H1 (cell line): ENCODE results near the gene HIGD2A. TPM values are rescaled to one million over a fixed set of nuclear protein-coding genes. Genes with fewer than 3 reads are reported as not detected.

Experiments used
- CTCF ChIA-PET: fragments of 300-600 bp; sonication (Branson Sonifier 250); formaldehyde crosslinking; loops from one replicate; lab custom pipeline; 2021; ENCODE audit not compliant: partially characterized antibody; lab: Charles Lee
- POLR2A ChIA-PET: fragments of 300-600 bp; sonication (Branson Sonifier 250); formaldehyde crosslinking; loops from one replicate; lab custom pipeline; 2021; ENCODE audit warnings: inconsistent platforms; ENCODE audit not compliant: partially characterized antibody; lab: Charles Lee
- DNase-seq, 2 experiments: peaks; one replicate each; pipeline versions ENCODE4 v3.0.0 to v3.0.0-alpha.2; 2010 to 2022; ENCODE audit warnings: low spot score in 2 of 2, low read depth in 1 of 2, mixed read lengths in 1 of 2
- FAIRE-seq: peaks from 2 replicates; lab custom pipeline; 2011; peaks lifted over from hg19 to GRCh38; lab: Jason Lieb, UNC
- H2AFZ ChIP-seq: 2 replicates; pipeline ENCODE4 v1.8.1; 2012; ENCODE audit warnings: low read length, inconsistent platforms
- H2AK5ac ChIP-seq: 2 replicates; pipeline ENCODE4 v1.6.1; 2013; ENCODE audit warnings: low read depth, low read length
- H2BK120ac ChIP-seq: replicated peaks from 2 replicates; pipeline ENCODE3; 2013; ENCODE audit warnings: low read depth, low read length, inconsistent platforms
- H2BK12ac ChIP-seq: 2 replicates; pipeline ENCODE4 v1.6.1; 2013; ENCODE audit warnings: low read depth, low read length
- H2BK15ac ChIP-seq: 2 replicates; pipeline ENCODE4 v1.6.1; 2013; ENCODE audit warnings: low read length
- H2BK20ac ChIP-seq: 2 replicates; pipeline ENCODE4 v1.6.1; 2013; ENCODE audit warnings: low read length
- H2BK5ac ChIP-seq: 2 replicates; pipeline ENCODE4 v1.6.1; 2013; ENCODE audit warnings: low read depth, low read length
- H3K14ac ChIP-seq: 2 replicates; pipeline ENCODE4 v1.6.1; 2013; ENCODE audit warnings: inconsistent platforms; ENCODE audit not compliant: insufficient read length
- H3K18ac ChIP-seq: 2 replicates; pipeline ENCODE4 v1.6.1; 2013; ENCODE audit warnings: low read length; ENCODE audit errors: extremely low read depth
- H3K23ac ChIP-seq: 2 replicates; pipeline ENCODE4 v1.6.1; 2013; ENCODE audit warnings: inconsistent platforms; ENCODE audit not compliant: insufficient read length
- H3K23me2 ChIP-seq: 2 replicates; pipeline ENCODE4 v1.6.1; 2013; ENCODE audit warnings: low read depth, low read length
- H3K27ac ChIP-seq: 2 replicates; pipeline ENCODE4 v1.6.1; 2011; ENCODE audit warnings: low read depth, low read length, inconsistent platforms
- H3K27me3 ChIP-seq, 4 experiments: replicated peaks in 1 of 4; 1 replicate in 1 of 4; 2 replicates in 3 of 4; pipeline versions ENCODE4 v1.6.1 to v1.8.1; 2011 to 2013; ENCODE audit warnings: low read length in 3 of 4, mild to moderate bottlenecking in 3 of 4, inconsistent platforms in 2 of 4, mixed read lengths in 2 of 4, moderate library complexity in 1 of 4; ENCODE audit not compliant: control insufficient read depth in 3 of 4, insufficient read depth in 3 of 4; ENCODE audit errors: extremely low read depth in 1 of 4
- H3K36me3 ChIP-seq, 4 experiments: 2 replicates each; pipeline versions ENCODE4 v1.6.1 to v1.8.1; 2011 to 2013; ENCODE audit warnings: mild to moderate bottlenecking in 4 of 4, low read length in 3 of 4, moderate library complexity in 2 of 4, control low read depth in 1 of 4, inconsistent platforms in 1 of 4; ENCODE audit not compliant: insufficient read depth in 4 of 4, control insufficient read depth in 2 of 4
- H3K4ac ChIP-seq: replicated peaks from 2 replicates; pipeline ENCODE3; 2013; ENCODE audit warnings: low read length, low read depth, mixed read lengths, inconsistent platforms; ENCODE audit not compliant: insufficient read length
- H3K4me1 ChIP-seq, 4 experiments: replicated peaks in 1 of 4; 1 replicate in 1 of 4; 2 replicates in 3 of 4; pipeline versions ENCODE4 v1.6.1 to v1.8.1; 2011 to 2013; ENCODE audit warnings: low read length in 3 of 4, inconsistent platforms in 2 of 4, mixed read lengths in 1 of 4; ENCODE audit not compliant: insufficient read depth in 4 of 4, control insufficient read depth in 3 of 4
- H3K4me2 ChIP-seq, 2 experiments: 2 replicates each; pipeline versions ENCODE4 v1.6.1 to v1.8.1; 2011 to 2013; ENCODE audit warnings: low read depth in 2 of 2, low read length in 2 of 2, control low read depth in 1 of 2, inconsistent platforms in 1 of 2, mild to moderate bottlenecking in 1 of 2; ENCODE audit not compliant: insufficient read depth in 1 of 2
- H3K4me3 ChIP-seq, 4 experiments: fragments of 200-600, 300-600 bp in 1 of 4; sonication (generic), shearing (Covaris generic), sonication (Bioruptor Twin) in 1 of 4; 2 replicates each; pipeline versions ENCODE4 v1.5.1 to v1.8.1; 2011 to 2016; ENCODE audit warnings: low read length in 4 of 4, low read depth in 3 of 4, control low read depth in 2 of 4, inconsistent platforms in 2 of 4, mild to moderate bottlenecking in 2 of 4, mixed read lengths in 1 of 4, moderate library complexity in 1 of 4; ENCODE audit not compliant: insufficient read depth in 2 of 4; ENCODE audit errors: extremely low read depth in 1 of 4
- H3K56ac ChIP-seq: replicated peaks from 2 replicates; pipeline ENCODE3; 2013; ENCODE audit warnings: low read depth, mild to moderate bottlenecking, mixed read lengths, low read length, inconsistent platforms; ENCODE audit not compliant: insufficient read length
- H3K79me1 ChIP-seq: 2 replicates; pipeline ENCODE4 v1.6.1; 2013; ENCODE audit warnings: low read depth, low read length, control low read depth
- H3K79me2 ChIP-seq, 2 experiments: 2 replicates each; pipeline versions ENCODE4 v1.6.1 to v1.8.1; 2012 to 2013; ENCODE audit warnings: low read length in 2 of 2, mild to moderate bottlenecking in 2 of 2, inconsistent platforms in 1 of 2; ENCODE audit not compliant: insufficient read depth in 2 of 2, control insufficient read depth in 1 of 2
- H3K9ac ChIP-seq, 4 experiments: replicated peaks in 1 of 4; 1 replicate in 1 of 4; 2 replicates in 3 of 4; pipeline versions ENCODE4 v1.6.1 to v1.8.1; 2011 to 2013; ENCODE audit warnings: low read depth in 3 of 4, low read length in 3 of 4, control low read depth in 2 of 4, mild to moderate bottlenecking in 2 of 4, moderate library complexity in 2 of 4, inconsistent platforms in 1 of 4; ENCODE audit errors: extremely low read depth in 1 of 4
- H3K9me3 ChIP-seq, 2 experiments: 2 replicates each; pipeline versions ENCODE4 v1.6.1 to v1.8.1; 2012 to 2013; ENCODE audit warnings: mild to moderate bottlenecking in 2 of 2, moderate library complexity in 2 of 2, control low read depth in 1 of 2, inconsistent platforms in 1 of 2, low read depth in 1 of 2, low read length in 1 of 2, mixed read lengths in 1 of 2; ENCODE audit not compliant: insufficient read depth in 2 of 2
- H4K20me1 ChIP-seq, 2 experiments: replicated peaks in 1 of 2; 2 replicates each; pipeline versions ENCODE3 to v1.8.1; 2011 to 2013; ENCODE audit warnings: inconsistent platforms in 2 of 2, low read length in 2 of 2, mild to moderate bottlenecking in 1 of 2; ENCODE audit not compliant: insufficient read depth in 2 of 2, control insufficient read depth in 1 of 2
- H4K5ac ChIP-seq: 2 replicates; pipeline ENCODE4 v1.6.1; 2013; ENCODE audit warnings: low read length, low read depth, mixed read lengths, inconsistent platforms; ENCODE audit not compliant: insufficient read length
- H4K8ac ChIP-seq: 2 replicates; pipeline ENCODE4 v1.8.0; 2013; ENCODE audit warnings: mild to moderate bottlenecking, moderate library complexity, low read length, inconsistent platforms; ENCODE audit not compliant: insufficient read depth; ENCODE audit errors: extremely low read depth
- H4K91ac ChIP-seq: replicated peaks from 2 replicates; pipeline ENCODE3; 2013; ENCODE audit warnings: low read length, mixed read lengths, inconsistent platforms; ENCODE audit not compliant: insufficient read length
- CEBPB ChIP-seq: IDR thresholded peaks from 2 replicates; pipeline ENCODE4 v1.6.1; 2012; ENCODE audit warnings: low read depth, low read length
- CHD2 ChIP-seq: IDR thresholded peaks from 2 replicates; pipeline ENCODE4 v1.6.1; 2012; ENCODE audit warnings: low read length, improper control_type of control experiment
- EGR1 ChIP-seq: IDR thresholded peaks from 2 replicates; pipeline ENCODE4 v1.6.1; 2011; ENCODE audit warnings: low read depth, low read length, borderline replicate concordance
- FOSL1 ChIP-seq: IDR thresholded peaks from 2 replicates; pipeline ENCODE4 v1.6.1; 2011; ENCODE audit warnings: mild to moderate bottlenecking, low read depth, low read length, moderate library complexity; ENCODE audit not compliant: insufficient read depth
- HDAC6 ChIP-seq: IDR thresholded peaks from one replicate; pipeline ENCODE4 v1.7.1; 2012; ENCODE audit warnings: low read depth, mild to moderate bottlenecking, inconsistent platforms, low read length, moderate library complexity
- NANOG ChIP-seq: IDR thresholded peaks from 2 replicates; pipeline ENCODE4 v1.6.1; 2011; ENCODE audit warnings: low read length, low read depth, mild to moderate bottlenecking, inconsistent platforms; ENCODE audit not compliant: insufficient read depth, poor library complexity, severe bottlenecking
- POLR2A ChIP-seq, 2 experiments: IDR thresholded peaks; 1 replicate in 1 of 2; 2 replicates in 1 of 2; pipeline ENCODE4 v1.6.1; 2011; ENCODE audit warnings: low read depth in 2 of 2, low read length in 2 of 2, mild to moderate bottlenecking in 2 of 2; ENCODE audit errors: control extremely low read depth in 1 of 2
- POU5F1 ChIP-seq: IDR thresholded peaks from 2 replicates; pipeline ENCODE4 v1.6.1; 2011; ENCODE audit warnings: low read depth, mild to moderate bottlenecking, low read length, moderate library complexity
- RNF2 ChIP-seq: fragments of 200-900, 300-1000 bp; sonication (generic); IDR thresholded peaks from 2 replicates; pipeline ENCODE4 v1.7.1; 2016; ENCODE audit warnings: borderline replicate concordance, low read depth, mild to moderate bottlenecking, antibody characterized with exemption, low read length; ENCODE audit not compliant: poor library complexity, severe bottlenecking; ENCODE audit errors: missing control alignments
- SIX5 ChIP-seq: IDR thresholded peaks from 2 replicates; pipeline ENCODE4 v1.6.1; 2011; ENCODE audit warnings: mild to moderate bottlenecking, low read depth, low read length
- TAF1 ChIP-seq: IDR thresholded peaks from 2 replicates; pipeline ENCODE4 v1.6.1; 2011; ENCODE audit warnings: mild to moderate bottlenecking, low read depth, low read length
- TBP ChIP-seq: IDR thresholded peaks from 2 replicates; pipeline ENCODE4 v1.6.1; 2011; ENCODE audit warnings: low read depth, low read length, improper control_type of control experiment
- TEAD4 ChIP-seq: IDR thresholded peaks from 2 replicates; pipeline ENCODE4 v1.6.1; 2012; ENCODE audit warnings: low read depth, low read length, inconsistent platforms, mixed read lengths
- WGBS, 2 experiments: shearing (Covaris generic) in 1 of 2; methylation state at CpG; one replicate each; pipeline versions ENCODE4 v1.1.6 to v1.1.7; 2013 to 2015; ENCODE audit warnings: low lambda C conversion rate in 2 of 2, mixed read lengths in 2 of 2, inconsistent platforms in 1 of 2, low coverage in 1 of 2, missing lambda C conversion rate in 1 of 2; ENCODE audit not compliant: insufficient replicate concordance in 2 of 2, insufficient coverage in 1 of 2, insufficient read length in 1 of 2; ENCODE audit errors: extremely low coverage in 1 of 2, missing lambda C conversion rate in 1 of 2; 5-methylcytosine and 5-hydroxymethylcytosine counted together
- polyA plus RNA-seq, 7 experiments: library from polyadenylated mRNA; depleted of rRNA in 3 of 7; stranded (reverse) in 5 of 7; unstranded in 2 of 7; fragments of >200 nt in 5 of 7; fragments of 200-250 nt in 2 of 7; gene quantifications; 1 replicate in 5 of 7; 2 replicates in 1 of 7; 4 replicates in 1 of 7; pipeline versions ENCODE4 v1.2.1 to v1.2.3, GENCODE V29; 2011 to 2013; ENCODE audit warnings: missing spikeins in 2 of 7, mixed read lengths in 2 of 7
- total RNA-seq: library from RNA; stranded (reverse); fragmentation: NEBNext Ultra II Directional; extraction: Animal tissue kit (Norgen Biotek cat#: 25700); gene quantifications from 2 replicates; pipeline ENCODE4 v1.2.1, GENCODE V29; 2021
- TF ChIP-seq, protein P1 (sequence below): IDR thresholded peaks from 2 replicates; pipeline ENCODE4 v1.6.1; 2012; ENCODE audit warnings: inconsistent platforms

Gene HIGD2A
- total and polyA plus RNA-seq, 2 of the 8 experiments (the other 6 are each of a cell fraction or from before 2014, with no cell fraction given) = 95.5 to 264 TPM

DNA sequence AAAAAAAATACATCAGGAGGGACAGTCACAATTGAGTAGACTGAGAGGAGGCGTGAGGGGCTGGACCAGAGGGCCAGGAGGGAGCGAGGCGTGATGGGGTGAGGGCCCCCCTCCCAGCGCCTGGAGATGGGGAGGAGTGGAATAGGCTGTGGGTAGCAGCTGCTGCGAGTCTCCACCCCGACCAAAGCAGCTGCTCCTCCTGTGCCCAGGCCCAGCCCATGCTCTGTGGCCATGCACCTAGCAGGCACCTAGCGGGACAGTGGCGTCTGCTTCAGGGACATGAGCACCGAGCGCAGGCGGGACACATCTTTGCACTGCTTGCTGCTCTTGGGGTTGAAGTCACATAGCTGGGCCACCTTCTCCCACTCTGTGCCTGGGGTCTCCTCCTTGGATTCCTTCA is 4.0 kb downstream of the HIGD2A start:
- 97% methylated on average over 11 of the region's 11 CpGs; no CpG with 5 or more reads in 1 of the 2 experiments for WGBS, 2 experiments
- Histone ChIP-seq H4K91ac (no peak overlapping the region), H3K79me2 (peaks cover 0 to 7% of the 10 kb centered on the region in 2 experiments; a peak in 3 of 4 replicates), H3K79me1 (peaks cover 3% of the 10 kb centered on the region; the same call in 1 of the 2 replicates), H3K27me3 (no peaks in the 10 kb centered on the region), H4K5ac (no peak overlapping the region), H3K18ac (no peak overlapping the region), H3K23me2 (peaks cover 7% of the 10 kb centered on the region; the same call in 1 of the 2 replicates), H3K36me3 (no peaks in the 10 kb centered on the region; a peak in 1 of 8 replicates), H2BK12ac (no peak overlapping the region), H3K4me2 (no peak overlapping the region), H3K9me3 (no peaks in the 10 kb centered on the region), H3K14ac (no peak overlapping the region), H2BK15ac (no peak overlapping the region), H3K56ac (no peak overlapping the region), H3K27ac (no peak overlapping the region), H2BK120ac (no peak overlapping the region), H3K4me1 (no peaks in the 10 kb centered on the region; a peak in 1 of 7 replicates), H2AFZ (no peak overlapping the region), H4K8ac (no peak overlapping the region; the same call in 1 of the 2 replicates), H3K4ac (no peak overlapping the region), H2BK20ac (no peak overlapping the region), H2AK5ac (no peak overlapping the region), H3K9ac (no peak overlapping the region), H3K23ac (no peak overlapping the region), H2BK5ac (no peak overlapping the region), H3K4me3 (no peak overlapping the region), H4K20me1 (peaks cover 0 to 1% of the 10 kb centered on the region in 2 experiments)
- ChIA-PET POLR2A (interaction anchor here (1.2 to 10.2 kb wide), 4 partner anchors 13 to 145 kb away, joined by 3 to 57 read pairs (median 7); partner anchors contain the start of genes KIAA1191 and RNF44), CTCF (interaction anchor here (0.6 to 7.9 kb wide), 6 partner anchors 8 to 180 kb away, joined by 3 to 83 read pairs (median 4); partner anchors contain the start of gene FAF2)
- DNase-seq (no peak), FAIRE-seq (no peak)
- TF ChIP-seq TEAD4 (no peak), CHD2 (no peak), RNF2 (no peak), TAF1 (no peak), HDAC6 (no peak), CEBPB (no peak), POLR2A (IDR thresholded peaks at IDR 0.05; ENCODE audit: control extremely low read depth in 1 of 2, low read depth in 2 of 2, low read length in 2 of 2) (no peak), EGR1 (no peak), POU5F1 (no peak), NANOG (no peak), SIX5 (no peak), FOSL1 (no peak), TBP (no peak)
- TF ChIP-seq, protein P1, sequence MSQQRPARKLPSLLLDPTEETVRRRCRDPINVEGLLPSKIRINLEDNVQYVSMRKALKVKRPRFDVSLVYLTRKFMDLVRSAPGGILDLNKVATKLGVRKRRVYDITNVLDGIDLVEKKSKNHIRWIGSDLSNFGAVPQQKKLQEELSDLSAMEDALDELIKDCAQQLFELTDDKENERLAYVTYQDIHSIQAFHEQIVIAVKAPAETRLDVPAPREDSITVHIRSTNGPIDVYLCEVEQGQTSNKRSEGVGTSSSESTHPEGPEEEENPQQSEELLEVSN = no peak
